ENCODE measurements around the gene AHCYL2.

The AHCYL2 gene

GRCh38 chr7:129264534-129264933 is 39.7 kb downstream of the AHCYL2 start:
- Histone ChIP-seq H2AFZ (ENCODE audit: low read depth, low read length, severe bottlenecking) (no peak overlapping the region), H3K4me2 (ENCODE audit: low read depth, low read length, poor library complexity, severe bottlenecking) (no peak overlapping the region), H3K4me3 (ENCODE audit: insufficient read depth, low read length, poor library complexity, severe bottlenecking) (no peak overlapping the region), H3K9ac (ENCODE audit: low read length) (no peak overlapping the region), H3K79me2 (ENCODE audit: insufficient read depth, low read length) (no peaks in the 10 kb centered on the region), H3F3A (ENCODE audit: insufficient read depth) (no peaks in the 10 kb centered on the region), H3K9me2 (replicated peaks; ENCODE audit: insufficient read depth, low read length) (no peaks in the 10 kb centered on the region), H3K27me3 (ENCODE audit: low read length) (no peaks in the 10 kb centered on the region), H3K36me3 (ENCODE audit: low read length) (no peaks in the 10 kb centered on the region), H3K27ac (ENCODE audit: low read depth, low read length) (no peak overlapping the region), H4K20me1 (ENCODE audit: low read depth, low read length) (no peaks in the 10 kb centered on the region), H3K9me3 (ENCODE audit: insufficient read depth, low read length) (no peaks in the 10 kb centered on the region)
- TF ChIP-seq, protein P1, sequence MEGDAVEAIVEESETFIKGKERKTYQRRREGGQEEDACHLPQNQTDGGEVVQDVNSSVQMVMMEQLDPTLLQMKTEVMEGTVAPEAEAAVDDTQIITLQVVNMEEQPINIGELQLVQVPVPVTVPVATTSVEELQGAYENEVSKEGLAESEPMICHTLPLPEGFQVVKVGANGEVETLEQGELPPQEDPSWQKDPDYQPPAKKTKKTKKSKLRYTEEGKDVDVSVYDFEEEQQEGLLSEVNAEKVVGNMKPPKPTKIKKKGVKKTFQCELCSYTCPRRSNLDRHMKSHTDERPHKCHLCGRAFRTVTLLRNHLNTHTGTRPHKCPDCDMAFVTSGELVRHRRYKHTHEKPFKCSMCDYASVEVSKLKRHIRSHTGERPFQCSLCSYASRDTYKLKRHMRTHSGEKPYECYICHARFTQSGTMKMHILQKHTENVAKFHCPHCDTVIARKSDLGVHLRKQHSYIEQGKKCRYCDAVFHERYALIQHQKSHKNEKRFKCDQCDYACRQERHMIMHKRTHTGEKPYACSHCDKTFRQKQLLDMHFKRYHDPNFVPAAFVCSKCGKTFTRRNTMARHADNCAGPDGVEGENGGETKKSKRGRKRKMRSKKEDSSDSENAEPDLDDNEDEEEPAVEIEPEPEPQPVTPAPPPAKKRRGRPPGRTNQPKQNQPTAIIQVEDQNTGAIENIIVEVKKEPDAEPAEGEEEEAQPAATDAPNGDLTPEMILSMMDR (IDR thresholded peaks at IDR 0.05; ENCODE audit: insufficient read depth, low read length, poor library complexity, severe bottlenecking): no peak
- TF ChIP-seq EZH2phosphoT487 (conservative IDR thresholded peaks at IDR 0.05; ENCODE audit: low read length): no peak

GRCh38 chr7:129265328-129265727 is 40.5 kb downstream of the AHCYL2 start:
- no peaks in the 10 kb centered on the region for H4K20me1 ChIP-seq (ENCODE audit: low read depth, low read length)
- H3K27me3 ChIP-seq (ENCODE audit: low read length): no peaks in the 10 kb centered on the region
- H3F3A ChIP-seq (ENCODE audit: insufficient read depth): no peaks in the 10 kb centered on the region
- no peaks in the 10 kb centered on the region for H3K36me3 ChIP-seq (ENCODE audit: low read length)
- no peak overlapping the region for H2AFZ ChIP-seq (ENCODE audit: low read depth, low read length, severe bottlenecking)
- H3K27ac ChIP-seq (ENCODE audit: low read depth, low read length): no peak overlapping the region
- no peak overlapping the region for H3K4me2 ChIP-seq (ENCODE audit: low read depth, low read length, poor library complexity, severe bottlenecking)
- H3K9ac ChIP-seq (ENCODE audit: low read length): no peak overlapping the region
- H3K79me2 ChIP-seq (ENCODE audit: insufficient read depth, low read length): no peaks in the 10 kb centered on the region
- no peaks in the 10 kb centered on the region for H3K9me3 ChIP-seq (ENCODE audit: insufficient read depth, low read length)
- no peak overlapping the region for H3K4me3 ChIP-seq (ENCODE audit: insufficient read depth, low read length, poor library complexity, severe bottlenecking)
- H3K9me2 ChIP-seq (replicated peaks; ENCODE audit: insufficient read depth, low read length): no peaks in the 10 kb centered on the region
- TF ChIP-seq, protein P1 (IDR thresholded peaks at IDR 0.05; ENCODE audit: insufficient read depth, low read length, poor library complexity, severe bottlenecking): no peak
- TF ChIP-seq EZH2phosphoT487 (conservative IDR thresholded peaks at IDR 0.05; ENCODE audit: low read length): no peak

DNA sequence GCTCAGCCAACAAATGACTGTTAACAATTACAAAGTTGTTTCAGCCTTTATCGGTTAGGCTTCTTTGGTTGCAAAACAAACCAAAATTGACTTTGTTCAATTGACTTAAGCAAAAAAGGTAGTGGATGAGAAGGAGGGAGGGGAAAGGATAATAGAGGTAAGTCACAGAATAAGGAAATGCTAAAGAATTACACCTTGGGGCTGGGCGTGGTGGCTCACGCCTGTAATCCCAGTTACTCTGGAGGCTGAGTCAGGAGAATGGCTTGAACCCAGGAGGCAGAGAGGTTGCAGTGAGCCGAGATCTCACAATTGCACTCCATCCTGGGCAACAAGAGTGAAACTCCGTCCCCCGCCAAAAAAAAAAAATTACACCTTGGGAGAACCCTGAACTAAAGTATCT is 41.4 kb downstream of the AHCYL2 start:
- Histone ChIP-seq H3K27ac (ENCODE audit: low read depth, low read length) (no peak overlapping the region), H3K4me3 (ENCODE audit: insufficient read depth, low read length, poor library complexity, severe bottlenecking) (no peak overlapping the region), H2AFZ (ENCODE audit: low read depth, low read length, severe bottlenecking) (no peak overlapping the region), H3K27me3 (ENCODE audit: low read length) (no peaks in the 10 kb centered on the region), H3K9me2 (replicated peaks; ENCODE audit: insufficient read depth, low read length) (no peaks in the 10 kb centered on the region), H3K9ac (ENCODE audit: low read length) (no peak overlapping the region), H3K4me2 (ENCODE audit: low read depth, low read length, poor library complexity, severe bottlenecking) (no peak overlapping the region), H3F3A (ENCODE audit: insufficient read depth) (no peaks in the 10 kb centered on the region), H3K79me2 (ENCODE audit: insufficient read depth, low read length) (no peaks in the 10 kb centered on the region), H3K36me3 (ENCODE audit: low read length) (no peaks in the 10 kb centered on the region), H3K9me3 (ENCODE audit: insufficient read depth, low read length) (no peaks in the 10 kb centered on the region), H4K20me1 (ENCODE audit: low read depth, low read length) (no peaks in the 10 kb centered on the region)
- TF ChIP-seq EZH2phosphoT487 (conservative IDR thresholded peaks at IDR 0.05; ENCODE audit: low read length): no peak
- TF ChIP-seq, protein P1 (IDR thresholded peaks at IDR 0.05; ENCODE audit: insufficient read depth, low read length, poor library complexity, severe bottlenecking): no peak

Measured in SU-DHL-6 (cell line).